KMS-11 (cell line): ENCODE data around the gene DFFA.

ENCODE experiments used
- H2AFZ ChIP-seq: fragments of 200-600 bp; sonication (generic); 2 replicates; pipeline ENCODE4 v1.6.1; 2016; ENCODE audit warnings: antibody characterized with exemption, mixed run types, low read depth
- H3K27ac ChIP-seq: fragments of 200-600 bp; sonication (generic); 2 replicates; pipeline ENCODE4 v1.6.1; 2016; ENCODE audit warnings: mild to moderate bottlenecking, mixed run types
- H3K27me3 ChIP-seq: fragments of 200-600 bp; sonication (generic); 2 replicates; pipeline ENCODE4 v1.6.1; 2017; ENCODE audit warnings: mild to moderate bottlenecking, low read depth, mixed run types, moderate library complexity; ENCODE audit not compliant: insufficient read depth
- H3K36me3 ChIP-seq: fragments of 200-600 bp; sonication (generic); 2 replicates; pipeline ENCODE4 v1.6.1; 2017; ENCODE audit warnings: mild to moderate bottlenecking, mixed run types; ENCODE audit not compliant: insufficient read depth
- H3K4me1 ChIP-seq: fragments of 200-600 bp; sonication (generic); 2 replicates; pipeline ENCODE4 v1.6.1; 2016; ENCODE audit warnings: mild to moderate bottlenecking, low read depth, mixed run types; ENCODE audit not compliant: poor library complexity, severe bottlenecking
- H3K4me2 ChIP-seq: fragments of 200-600 bp; sonication (generic); 2 replicates; pipeline ENCODE4 v1.7.0; 2016; ENCODE audit warnings: mild to moderate bottlenecking, mixed run types
- H3K4me3 ChIP-seq: fragments of 200-600 bp; sonication (generic); IDR thresholded peaks from 2 replicates; pipeline ENCODE4 v1.6.1; 2017; ENCODE audit warnings: low read depth, low read length, mixed read lengths; ENCODE audit not compliant: insufficient read depth
- H3K79me2 ChIP-seq: fragments of 200-600 bp; sonication (generic); 2 replicates; pipeline ENCODE4 v1.6.1; 2016; ENCODE audit warnings: low read depth, mixed run types; ENCODE audit not compliant: insufficient read depth
- H3K9ac ChIP-seq: fragments of 200-600 bp; sonication (generic); 2 replicates; pipeline ENCODE4 v1.6.1; 2016; ENCODE audit warnings: mild to moderate bottlenecking, mixed run types
- H4K20me1 ChIP-seq: fragments of 200-600 bp; sonication (generic); 2 replicates; pipeline ENCODE4 v1.6.1; 2016; ENCODE audit warnings: mild to moderate bottlenecking, mixed run types; ENCODE audit not compliant: insufficient read depth
- TF ChIP-seq, protein P1 (sequence below): fragments of 200-600 bp; sonication (generic); conservative IDR thresholded peaks from 2 replicates; pipeline ENCODE4 v1.6.1; 2017; ENCODE audit warnings: low read depth, mild to moderate bottlenecking, antibody characterized with exemption, low read length, moderate library complexity, mixed read lengths

The DFFA gene

GRCh38 chr1:10451287-10451686, 21.0 kb downstream of the DFFA start:
- Histone ChIP-seq H3K4me1 (no peaks in the 10 kb centered on the region), H4K20me1 (no peaks in the 10 kb centered on the region), H2AFZ (no peak overlapping the region), H3K9ac (no peak overlapping the region), H3K4me3 (no peak overlapping the region), H3K36me3 (no peaks in the 10 kb centered on the region), H3K27ac (no peak overlapping the region), H3K4me2 (no peak overlapping the region), H3K27me3 (no peaks in the 10 kb centered on the region), H3K79me2 (no peaks in the 10 kb centered on the region)
- TF ChIP-seq, protein P1, sequence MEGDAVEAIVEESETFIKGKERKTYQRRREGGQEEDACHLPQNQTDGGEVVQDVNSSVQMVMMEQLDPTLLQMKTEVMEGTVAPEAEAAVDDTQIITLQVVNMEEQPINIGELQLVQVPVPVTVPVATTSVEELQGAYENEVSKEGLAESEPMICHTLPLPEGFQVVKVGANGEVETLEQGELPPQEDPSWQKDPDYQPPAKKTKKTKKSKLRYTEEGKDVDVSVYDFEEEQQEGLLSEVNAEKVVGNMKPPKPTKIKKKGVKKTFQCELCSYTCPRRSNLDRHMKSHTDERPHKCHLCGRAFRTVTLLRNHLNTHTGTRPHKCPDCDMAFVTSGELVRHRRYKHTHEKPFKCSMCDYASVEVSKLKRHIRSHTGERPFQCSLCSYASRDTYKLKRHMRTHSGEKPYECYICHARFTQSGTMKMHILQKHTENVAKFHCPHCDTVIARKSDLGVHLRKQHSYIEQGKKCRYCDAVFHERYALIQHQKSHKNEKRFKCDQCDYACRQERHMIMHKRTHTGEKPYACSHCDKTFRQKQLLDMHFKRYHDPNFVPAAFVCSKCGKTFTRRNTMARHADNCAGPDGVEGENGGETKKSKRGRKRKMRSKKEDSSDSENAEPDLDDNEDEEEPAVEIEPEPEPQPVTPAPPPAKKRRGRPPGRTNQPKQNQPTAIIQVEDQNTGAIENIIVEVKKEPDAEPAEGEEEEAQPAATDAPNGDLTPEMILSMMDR, result no peak

DNA sequence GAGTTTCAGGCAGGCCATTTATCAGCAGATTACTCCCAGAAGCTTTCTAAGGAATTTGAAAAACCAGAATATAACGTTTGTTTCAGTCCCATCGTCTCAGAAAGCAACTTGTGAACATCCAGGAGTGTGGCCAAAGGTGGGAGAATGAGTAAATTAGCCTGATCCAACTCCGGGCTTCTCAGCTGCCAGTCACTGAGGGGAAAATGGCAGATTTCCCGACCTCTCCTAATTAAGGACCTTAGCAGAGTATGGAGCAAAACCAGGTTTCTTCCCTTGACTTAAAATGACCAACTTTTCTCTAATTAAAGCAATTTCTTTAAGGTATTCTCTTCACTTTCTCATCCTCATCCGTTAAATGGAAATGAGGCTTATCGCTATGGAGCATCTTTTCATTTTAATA, 21.5 kb downstream of the DFFA start:
- Histone ChIP-seq H3K27ac (no peak overlapping the region), H3K79me2 (no peaks in the 10 kb centered on the region), H3K9ac (no peak overlapping the region), H2AFZ (no peak overlapping the region), H3K4me2 (no peak overlapping the region), H3K4me3 (no peak overlapping the region), H3K36me3 (no peaks in the 10 kb centered on the region), H4K20me1 (no peaks in the 10 kb centered on the region), H3K27me3 (no peaks in the 10 kb centered on the region), H3K4me1 (no peaks in the 10 kb centered on the region)
- TF ChIP-seq, protein P1, result no peak

- no peak overlapping the region for H2AFZ ChIP-seq
- no peak overlapping the region for H3K4me3 ChIP-seq
- H3K27me3 ChIP-seq, result no peaks in the 10 kb centered on the region
- no peaks in the 10 kb centered on the region for H3K4me1 ChIP-seq
- no peak overlapping the region for H3K9ac ChIP-seq
- no peak overlapping the region for H3K4me2 ChIP-seq
- TF ChIP-seq, protein P1, result no peak
- H3K27ac ChIP-seq, result no peak overlapping the region
- H3K79me2 ChIP-seq, result no peaks in the 10 kb centered on the region
- H3K36me3 ChIP-seq, result no peaks in the 10 kb centered on the region
- no peaks in the 10 kb centered on the region for H4K20me1 ChIP-seq
These were observed 22.0 kb downstream of the DFFA start for GRCh38 chr1:10450156-10450814.

GRCh38 chr1:10449751-10450150, 22.6 kb downstream of the DFFA start, which contains the start of gene CORT:
Gene CORT (plus strand): TSS chr1:10450031. CDS start chr1:10450224, 193 bp downstream.
- no peak within 1 kb of the TSS for H3K9ac ChIP-seq
- TF ChIP-seq, protein P1, result no peak
- no peaks in the 10 kb centered on the region for H4K20me1 ChIP-seq
- no peaks in the 10 kb centered on the region for H3K27me3 ChIP-seq
- H3K27ac ChIP-seq, result no peak within 1 kb of the TSS
- no peaks in the 10 kb centered on the region for H3K36me3 ChIP-seq
- H3K79me2 ChIP-seq, result no peaks in the 10 kb centered on the region
- no peak within 1 kb of the TSS for H3K4me3 ChIP-seq
- H2AFZ ChIP-seq, result no peak within 1 kb of the TSS
- no peak within 1 kb of the TSS for H3K4me2 ChIP-seq
- no peaks in the 10 kb centered on the region for H3K4me1 ChIP-seq
